ENCODE results near the gene DVL1.

The DVL1 gene

DNA sequence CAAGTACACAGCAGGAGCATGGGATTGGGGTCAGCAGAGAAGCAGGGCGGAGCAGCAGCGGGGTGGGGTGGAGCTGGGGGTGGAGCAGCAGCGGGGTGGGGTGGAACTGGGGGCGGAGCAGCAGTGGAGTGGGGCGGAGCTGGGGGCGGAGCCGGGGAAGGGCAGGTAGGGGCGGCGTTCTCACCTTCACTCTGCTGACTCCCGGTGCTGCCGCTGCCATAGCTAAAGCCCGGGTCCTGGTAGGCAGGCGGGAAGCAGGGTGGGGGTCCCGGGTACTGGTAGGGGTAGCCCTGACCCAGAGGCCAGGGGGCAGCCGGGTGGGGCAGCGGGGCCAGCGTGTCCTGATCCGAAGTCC lies 11.4 kb downstream of the DVL1 start:
- TF ChIP-seq, protein P1, sequence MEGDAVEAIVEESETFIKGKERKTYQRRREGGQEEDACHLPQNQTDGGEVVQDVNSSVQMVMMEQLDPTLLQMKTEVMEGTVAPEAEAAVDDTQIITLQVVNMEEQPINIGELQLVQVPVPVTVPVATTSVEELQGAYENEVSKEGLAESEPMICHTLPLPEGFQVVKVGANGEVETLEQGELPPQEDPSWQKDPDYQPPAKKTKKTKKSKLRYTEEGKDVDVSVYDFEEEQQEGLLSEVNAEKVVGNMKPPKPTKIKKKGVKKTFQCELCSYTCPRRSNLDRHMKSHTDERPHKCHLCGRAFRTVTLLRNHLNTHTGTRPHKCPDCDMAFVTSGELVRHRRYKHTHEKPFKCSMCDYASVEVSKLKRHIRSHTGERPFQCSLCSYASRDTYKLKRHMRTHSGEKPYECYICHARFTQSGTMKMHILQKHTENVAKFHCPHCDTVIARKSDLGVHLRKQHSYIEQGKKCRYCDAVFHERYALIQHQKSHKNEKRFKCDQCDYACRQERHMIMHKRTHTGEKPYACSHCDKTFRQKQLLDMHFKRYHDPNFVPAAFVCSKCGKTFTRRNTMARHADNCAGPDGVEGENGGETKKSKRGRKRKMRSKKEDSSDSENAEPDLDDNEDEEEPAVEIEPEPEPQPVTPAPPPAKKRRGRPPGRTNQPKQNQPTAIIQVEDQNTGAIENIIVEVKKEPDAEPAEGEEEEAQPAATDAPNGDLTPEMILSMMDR (IDR thresholded peaks at IDR 0.05; ENCODE audit: low read depth, low read length): no peak
- TF ChIP-seq MAX (IDR thresholded peaks at IDR 0.05; ENCODE audit: low read depth, low read length) (no peak), MYC (IDR thresholded peaks at IDR 0.05; ENCODE audit: low read depth, low read length) (no peak), POLR2A (IDR thresholded peaks at IDR 0.05; ENCODE audit: extremely low read depth, insufficient read length) (no peak)
- no peak for DNase-seq (ENCODE audit: low read depth)
- no peak overlapping the region for H3K4me3 ChIP-seq (ENCODE audit: low read depth, low read length)

- no peak overlapping the region for H3K4me3 ChIP-seq (ENCODE audit: low read depth, low read length)
- TF ChIP-seq MAX (IDR thresholded peaks at IDR 0.05; ENCODE audit: low read depth, low read length) (no peak), POLR2A (IDR thresholded peaks at IDR 0.05; ENCODE audit: extremely low read depth, insufficient read length) (no peak), MYC (IDR thresholded peaks at IDR 0.05; ENCODE audit: low read depth, low read length) (no peak)
- TF ChIP-seq, protein P1 (IDR thresholded peaks at IDR 0.05; ENCODE audit: low read depth, low read length): no peak
- no peak for DNase-seq (ENCODE audit: low read depth)
Measured at GRCh38 chr1:1336931-1337792, 12.1 kb downstream of the DVL1 start.

- TF ChIP-seq, protein P1 (IDR thresholded peaks at IDR 0.05; ENCODE audit: low read depth, low read length): no peak
- no peak for TF ChIP-seq POLR2A (IDR thresholded peaks at IDR 0.05; ENCODE audit: extremely low read depth, insufficient read length)
- no peak for TF ChIP-seq MYC (IDR thresholded peaks at IDR 0.05; ENCODE audit: low read depth, low read length)
- TF ChIP-seq MAX (IDR thresholded peaks at IDR 0.05; ENCODE audit: low read depth, low read length): no peak
- DNase-seq (ENCODE audit: low read depth): no peak
- H3K4me3 ChIP-seq (ENCODE audit: low read depth, low read length): no peak overlapping the region
Measured at GRCh38 chr1:1336446-1336845, 12.8 kb downstream of the DVL1 start.

DNA sequence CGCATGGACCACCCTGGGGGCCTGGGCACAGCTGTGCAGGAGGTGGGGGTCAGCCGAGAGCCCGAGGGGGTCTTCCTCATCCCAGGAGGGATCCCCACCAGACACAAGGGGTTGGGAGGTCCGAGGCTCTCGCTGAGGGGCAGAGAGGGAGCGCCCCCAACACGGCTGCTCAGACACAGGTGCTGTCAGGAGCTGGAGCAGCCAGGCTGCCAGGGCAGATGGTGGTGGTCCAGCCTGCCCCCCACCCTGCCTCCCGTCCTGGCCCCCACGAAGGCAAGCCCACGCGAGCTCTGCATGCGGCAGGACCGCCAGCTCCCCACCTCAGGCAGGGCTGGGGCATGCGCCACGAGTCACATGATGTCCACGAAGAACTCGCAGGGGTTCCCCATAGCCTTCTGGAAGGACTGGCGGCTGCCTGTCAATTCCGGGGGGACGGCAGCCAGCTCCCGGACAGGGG lies 13.4 kb downstream of the DVL1 start:
- TF ChIP-seq MYC (IDR thresholded peaks at IDR 0.05; ENCODE audit: low read depth, low read length) (no peak), POLR2A (IDR thresholded peaks at IDR 0.05; ENCODE audit: extremely low read depth, insufficient read length) (no peak), MAX (IDR thresholded peaks at IDR 0.05; ENCODE audit: low read depth, low read length) (no peak)
- TF ChIP-seq, protein P1 (IDR thresholded peaks at IDR 0.05; ENCODE audit: low read depth, low read length): no peak
- DNase-seq (ENCODE audit: low read depth): no peak
- H3K4me3 ChIP-seq (ENCODE audit: low read depth, low read length): no peak overlapping the region

- no peak for TF ChIP-seq MYC (IDR thresholded peaks at IDR 0.05; ENCODE audit: low read depth, low read length)
- no peak for TF ChIP-seq POLR2A (IDR thresholded peaks at IDR 0.05; ENCODE audit: extremely low read depth, insufficient read length)
- TF ChIP-seq, protein P1 (IDR thresholded peaks at IDR 0.05; ENCODE audit: low read depth, low read length): no peak
- TF ChIP-seq MAX (IDR thresholded peaks at IDR 0.05; ENCODE audit: low read depth, low read length): no peak
- no peak overlapping the region for H3K4me3 ChIP-seq (ENCODE audit: low read depth, low read length)
- DNase-seq (ENCODE audit: low read depth): no peak
Measured at GRCh38 chr1:1335283-1335682, 13.9 kb downstream of the DVL1 start.

All from NB4 (cell line).